ENCODE data around the gene ADCY1.

The ADCY1 gene

DNA sequence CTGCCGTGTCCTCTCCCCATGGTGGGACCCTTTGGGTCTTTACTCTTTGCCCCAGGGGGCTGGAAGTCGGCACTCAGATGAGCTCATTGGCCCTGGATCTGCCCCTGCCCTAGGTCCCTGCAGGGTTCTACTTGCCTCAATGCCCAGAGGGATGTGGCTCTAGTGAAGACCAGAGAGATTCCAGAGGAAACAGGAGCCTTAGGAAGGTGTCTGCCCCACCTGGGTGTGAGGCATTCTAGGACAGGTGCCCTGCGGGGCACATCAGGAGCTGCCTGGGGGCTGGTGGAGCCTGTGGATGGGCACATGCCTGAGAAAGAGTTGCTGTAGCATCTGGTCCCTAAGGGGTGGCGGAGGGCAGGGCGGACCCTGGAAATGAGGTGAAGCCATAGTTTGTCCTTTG, 128.6 kb downstream of the ADCY1 start:
- TF ChIP-seq, protein P1, sequence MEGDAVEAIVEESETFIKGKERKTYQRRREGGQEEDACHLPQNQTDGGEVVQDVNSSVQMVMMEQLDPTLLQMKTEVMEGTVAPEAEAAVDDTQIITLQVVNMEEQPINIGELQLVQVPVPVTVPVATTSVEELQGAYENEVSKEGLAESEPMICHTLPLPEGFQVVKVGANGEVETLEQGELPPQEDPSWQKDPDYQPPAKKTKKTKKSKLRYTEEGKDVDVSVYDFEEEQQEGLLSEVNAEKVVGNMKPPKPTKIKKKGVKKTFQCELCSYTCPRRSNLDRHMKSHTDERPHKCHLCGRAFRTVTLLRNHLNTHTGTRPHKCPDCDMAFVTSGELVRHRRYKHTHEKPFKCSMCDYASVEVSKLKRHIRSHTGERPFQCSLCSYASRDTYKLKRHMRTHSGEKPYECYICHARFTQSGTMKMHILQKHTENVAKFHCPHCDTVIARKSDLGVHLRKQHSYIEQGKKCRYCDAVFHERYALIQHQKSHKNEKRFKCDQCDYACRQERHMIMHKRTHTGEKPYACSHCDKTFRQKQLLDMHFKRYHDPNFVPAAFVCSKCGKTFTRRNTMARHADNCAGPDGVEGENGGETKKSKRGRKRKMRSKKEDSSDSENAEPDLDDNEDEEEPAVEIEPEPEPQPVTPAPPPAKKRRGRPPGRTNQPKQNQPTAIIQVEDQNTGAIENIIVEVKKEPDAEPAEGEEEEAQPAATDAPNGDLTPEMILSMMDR (conservative IDR thresholded peaks at IDR 0.05), result no peak
- H3K27ac ChIP-seq, result no peak overlapping the region

DNA sequence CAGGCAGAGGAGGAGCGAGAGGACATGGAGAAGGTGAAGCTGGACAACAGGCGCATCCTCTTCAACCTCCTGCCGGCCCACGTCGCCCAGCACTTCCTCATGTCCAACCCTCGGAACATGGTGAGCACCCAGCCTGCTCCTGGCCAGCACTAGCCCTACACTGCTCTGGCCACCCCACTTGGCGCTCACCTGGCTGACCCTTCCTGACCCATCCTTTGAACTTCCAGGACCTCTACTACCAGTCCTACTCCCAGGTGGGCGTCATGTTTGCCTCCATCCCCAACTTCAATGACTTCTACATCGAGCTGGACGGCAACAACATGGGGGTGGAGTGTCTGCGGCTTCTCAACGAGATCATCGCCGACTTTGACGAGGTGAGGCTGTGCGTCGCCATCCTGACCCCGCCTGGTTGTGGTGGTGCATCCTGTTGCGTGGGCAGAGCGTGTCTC, 129.2 kb downstream of the ADCY1 start:
- TF ChIP-seq, protein P1 (conservative IDR thresholded peaks at IDR 0.05), result no peak
- H3K27ac ChIP-seq, result no peak overlapping the region

DNA sequence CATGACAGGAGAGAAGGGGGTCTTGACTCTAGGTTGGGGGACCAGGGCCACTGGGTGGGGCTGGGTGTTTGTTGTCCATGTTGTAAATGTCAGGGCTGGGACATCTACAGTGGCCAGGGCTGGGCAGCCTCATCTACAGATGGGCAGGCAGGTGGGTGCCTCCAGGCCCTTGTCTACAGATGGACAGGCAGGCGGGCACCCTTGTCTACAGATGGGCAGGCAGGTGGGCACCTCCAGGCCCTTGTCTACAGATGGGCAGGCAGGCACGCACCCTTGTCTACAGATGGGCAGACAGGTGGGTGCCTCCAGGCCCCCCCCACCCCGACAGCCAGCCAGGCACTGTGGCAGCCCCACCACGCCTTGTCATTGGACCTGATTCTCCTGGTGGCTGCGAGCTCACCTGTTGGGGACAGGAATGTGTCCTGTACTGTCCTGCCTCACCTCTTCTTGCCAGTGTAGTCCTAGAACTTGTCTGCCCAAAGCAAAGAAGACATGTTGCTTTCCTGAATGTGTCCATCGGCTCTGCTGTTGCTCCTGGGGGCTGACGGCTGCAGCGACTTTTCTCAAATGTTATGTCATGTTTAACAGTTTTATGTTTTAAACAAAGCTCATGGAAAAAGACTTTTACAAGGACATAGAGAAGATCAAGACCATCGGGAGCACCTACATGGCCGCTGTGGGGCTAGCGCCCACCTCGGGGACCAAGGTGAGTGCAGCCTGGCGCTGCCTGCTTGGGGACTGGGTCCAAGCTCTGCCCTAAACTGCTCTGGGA, 129.9 kb downstream of the ADCY1 start:
- H3K27ac ChIP-seq, result no peak overlapping the region

DNA sequence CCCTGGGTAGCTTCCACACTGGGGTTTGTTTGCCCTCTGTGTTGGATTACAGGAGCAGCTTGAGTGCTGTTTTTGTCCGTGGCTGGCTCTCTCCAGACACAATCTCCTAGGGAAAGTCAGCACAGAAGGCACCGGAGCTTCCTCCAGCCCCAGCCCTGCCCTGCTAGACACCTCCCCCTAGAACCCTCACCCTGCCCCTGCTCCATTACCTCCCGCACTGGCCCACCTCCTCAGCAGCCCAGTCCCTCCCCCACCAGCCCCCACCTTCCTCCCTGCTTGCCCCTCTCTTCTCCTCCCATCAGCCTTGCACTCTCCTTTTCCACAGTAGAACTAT, 130.5 kb downstream of the ADCY1 start:
- TF ChIP-seq, protein P1 (conservative IDR thresholded peaks at IDR 0.05), result no peak
- no peak overlapping the region for H3K27ac ChIP-seq

More for the DNA sequence above, 129.9 kb downstream of the ADCY1 start:
- TF ChIP-seq, protein P1 (conservative IDR thresholded peaks at IDR 0.05), result no peak

DNA sequence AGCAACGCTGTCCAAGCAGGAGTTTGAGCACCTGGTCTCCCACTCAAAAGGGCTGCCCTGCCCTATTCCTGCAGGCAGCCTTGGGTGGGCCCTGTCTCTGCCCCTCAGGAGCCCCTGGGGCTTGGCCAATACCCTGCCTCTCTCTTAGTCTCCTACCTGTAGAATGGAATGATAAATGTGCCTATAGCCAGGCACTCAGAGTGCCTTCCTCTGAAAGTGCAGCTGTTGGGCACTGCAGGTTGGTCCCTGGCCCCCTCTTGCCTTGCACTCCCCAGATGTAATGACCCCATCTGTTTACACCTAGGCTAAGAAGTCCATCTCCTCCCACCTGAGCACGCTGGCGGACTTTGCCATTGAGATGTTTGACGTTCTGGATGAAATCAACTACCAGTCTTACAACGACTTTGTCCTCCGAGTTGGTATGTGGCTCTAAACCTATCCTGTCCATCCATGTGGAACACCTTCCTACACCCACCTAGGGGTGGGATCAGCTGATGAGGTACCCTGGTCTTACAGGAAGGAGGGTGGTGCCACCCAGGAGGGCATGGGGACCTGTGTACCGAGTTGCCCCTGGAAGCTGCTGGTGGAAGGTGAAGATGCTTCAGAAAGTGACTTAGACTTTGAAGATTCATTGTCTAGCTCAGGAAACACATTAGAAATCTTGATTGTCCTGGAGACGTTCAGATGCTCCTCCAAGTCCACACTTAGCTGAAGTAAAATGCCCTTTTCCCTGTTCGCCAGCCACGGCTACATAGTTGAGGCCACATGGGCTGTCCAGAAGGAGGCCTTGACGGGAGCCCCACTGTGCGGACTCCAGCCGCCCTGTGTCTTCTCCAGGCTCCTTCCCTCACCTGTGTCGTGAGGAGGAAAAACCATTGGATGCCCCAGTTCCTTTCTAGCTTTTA, 134.1 kb downstream of the ADCY1 start:
- no peak overlapping the region for H3K27ac ChIP-seq
- TF ChIP-seq, protein P1 (conservative IDR thresholded peaks at IDR 0.05), result no peak

DNA sequence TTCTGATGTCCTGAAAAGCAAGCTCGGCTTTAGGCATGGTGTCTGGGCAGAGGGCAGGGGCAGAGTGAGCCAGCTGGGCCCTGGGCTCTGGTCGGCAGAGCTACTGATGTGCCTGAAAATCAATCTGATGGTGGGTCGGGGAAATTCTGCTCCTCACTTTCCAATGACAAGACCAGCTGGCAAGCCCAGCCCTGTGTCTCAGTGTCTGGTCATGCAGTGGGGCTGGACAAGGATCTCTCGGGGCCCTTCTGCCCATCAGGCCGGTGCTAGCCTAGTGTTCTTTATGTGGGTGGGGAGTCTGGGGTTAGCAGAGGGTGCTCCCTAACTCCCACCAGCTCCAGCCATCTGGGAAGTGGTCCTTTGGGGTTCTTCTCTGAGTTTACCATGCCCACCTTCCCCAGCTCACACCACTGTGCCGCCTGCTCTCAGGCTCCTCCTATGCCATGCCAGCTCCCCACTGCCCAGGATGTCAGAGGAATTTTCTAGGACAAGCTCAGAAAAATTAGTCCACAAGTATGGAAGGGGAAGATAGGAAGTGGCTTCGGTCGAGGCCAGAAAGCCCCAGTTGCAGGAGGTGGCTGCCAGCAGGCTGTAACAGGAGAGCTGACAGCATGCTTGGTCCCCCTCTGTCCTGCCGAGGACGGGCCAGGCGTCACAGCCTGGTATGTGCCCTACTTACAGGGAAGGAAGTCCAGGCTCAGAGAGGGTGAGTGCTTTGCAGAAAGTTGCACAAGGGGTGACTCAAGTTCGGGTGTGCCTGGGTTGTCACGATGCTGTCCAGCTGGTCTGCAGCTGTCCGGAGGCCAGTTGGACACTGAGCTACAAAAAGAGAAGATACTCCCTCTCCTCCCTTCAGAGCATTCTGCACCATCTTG, 135.2 kb downstream of the ADCY1 start:
- TF ChIP-seq, protein P1 (conservative IDR thresholded peaks at IDR 0.05), result no peak
- no peak overlapping the region for H3K27ac ChIP-seq

Data from VCaP (cell line).